Muscle of back (tissue), 10 donors: ENCODE results near the gene TEX36. TPM values are rescaled to one million over a fixed set of nuclear protein-coding genes. Genes with fewer than 3 reads are reported as not detected.

ENCODE experiments used
- polyA plus RNA-seq, 10 donors: library from polyadenylated mRNA; unstranded; fragments of 120-200 nt; gene quantifications; one replicate each; pipeline ENCODE4 v1.2.1, GENCODE V29; 2013; ENCODE audit not compliant: insufficient read length in 10 of 10

TEX36 gene
- polyA plus RNA-seq, 10 donors = not detected

Other genes starting within 250 kb of the TEX36 start
- 10 to 100 TPM; 13.5 to 27.4 (median 21.0) TPM for gene EDRF1, start 36.5 kb upstream of the TEX36 start, polyA plus RNA-seq
- under 1 TPM; 0.16 to 0.56 (median 0.33) TPM for gene MMP21, start 92.7 kb upstream of the TEX36 start, polyA plus RNA-seq
- 10 to 100 TPM; 43.6 to 61.3 (median 55.9) TPM for gene UROS, start 140.1 kb upstream of the TEX36 start, polyA plus RNA-seq
- gene BCCIP, start 140.4 kb upstream of the TEX36 start, polyA plus RNA-seq = 10 to 100 TPM; 51.8 to 68.3 (median 60.1) TPM
- gene DHX32, start 198.1 kb upstream of the TEX36 start, polyA plus RNA-seq = 10 to 100 TPM; 13.1 to 22.0 (median 18.2) TPM
- 1 to 10 TPM in 1 of 10 donors, under 1 TPM in 9; 0.27 to 2.3 (median 0.68) TPM for gene FANK1, start 213.4 kb upstream of the TEX36 start, polyA plus RNA-seq